ENCODE data around the gene MEG3. TPM values are rescaled to one million over a fixed set of nuclear protein-coding genes. Genes with fewer than 3 reads are reported as not detected.
A peak's percentile ranks its signal among the peaks of the same experiment; 100 is the strongest.

MEG3 gene
- total and polyA plus RNA-seq, 12 donors = 86.6 to 8,129 (median 728) TPM

DNA sequence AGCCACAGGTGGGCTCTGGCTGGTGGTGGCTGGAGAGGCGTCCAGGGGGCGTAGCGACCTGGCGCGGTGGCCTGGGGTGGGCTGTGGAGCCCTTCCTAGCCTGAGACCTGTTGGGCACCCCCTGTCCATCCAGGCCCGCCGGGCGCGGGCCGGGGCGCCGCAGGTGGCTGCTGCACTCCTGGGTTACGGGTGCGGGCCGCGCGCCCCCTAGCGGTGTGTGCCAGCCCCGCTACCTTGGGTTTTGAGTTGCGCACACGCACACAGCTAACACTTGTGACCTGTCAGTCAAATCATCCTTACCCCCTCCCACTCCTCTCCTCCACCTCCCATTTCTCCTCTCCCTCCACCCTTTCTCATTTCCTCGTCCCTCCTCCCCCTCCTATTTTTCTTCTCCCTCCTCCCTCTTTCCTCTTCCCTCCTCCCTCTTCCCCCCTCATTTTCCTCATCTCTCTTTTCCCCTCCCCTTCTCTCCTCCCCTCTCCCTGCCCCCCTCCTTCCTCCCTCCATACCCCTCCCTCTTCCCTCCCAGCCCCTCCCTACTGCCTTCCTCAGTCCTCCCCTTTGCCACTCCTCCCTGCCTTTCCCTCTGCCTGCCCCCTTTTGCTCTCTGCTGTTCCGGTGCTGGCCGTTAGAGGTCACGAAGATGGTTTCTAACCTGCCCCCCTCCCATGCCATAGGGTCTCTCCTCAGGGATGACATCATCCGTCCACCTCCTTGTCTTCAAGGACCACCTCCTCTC, 2.3 kb downstream of the MEG3 start:
- peaks cover 0 to 36% of the 10 kb centered on the region in 2 donors for H3K36me3 ChIP-seq (replicated peaks in 1 of 2)
- H3K27ac ChIP-seq = peak overlapping the region in 4 of 5 donors; percentile 59 to 90 (median 74)
- 56 to 75% (median 61%) methylated on average over 14 to 26 of the region's 26 CpGs for WGBS, 4 donors
- intact Hi-C loops (cut with DNase I) = loop anchor here in 1 of 2 donors (5.0 kb wide), 1 partner anchor 166 kb away; no protein-coding TSS in a partner anchor
- no peaks in the 10 kb centered on the region for H3K27me3 ChIP-seq
- DNase-seq = peak; percentile 76 to 90 (median 82)
- peak overlapping the region in 3 of 4 donors; percentile 39 to 59 (median 50) for H3K4me3 ChIP-seq
- TF ChIP-seq CTCF (IDR thresholded peaks at IDR 0.05) (peak; percentile 20 to 79 (median 62)), POLR2A (IDR thresholded peaks at IDR 0.05) (peak in 1 of 2 donors; percentile 39)
- H3K4me1 ChIP-seq (replicated peaks in 1 of 2) = peaks cover 0 to 16% of the 10 kb centered on the region in 2 donors
- H3K9me3 ChIP-seq (replicated peaks in 1 of 3) = no peaks in the 10 kb centered on the region

DNA sequence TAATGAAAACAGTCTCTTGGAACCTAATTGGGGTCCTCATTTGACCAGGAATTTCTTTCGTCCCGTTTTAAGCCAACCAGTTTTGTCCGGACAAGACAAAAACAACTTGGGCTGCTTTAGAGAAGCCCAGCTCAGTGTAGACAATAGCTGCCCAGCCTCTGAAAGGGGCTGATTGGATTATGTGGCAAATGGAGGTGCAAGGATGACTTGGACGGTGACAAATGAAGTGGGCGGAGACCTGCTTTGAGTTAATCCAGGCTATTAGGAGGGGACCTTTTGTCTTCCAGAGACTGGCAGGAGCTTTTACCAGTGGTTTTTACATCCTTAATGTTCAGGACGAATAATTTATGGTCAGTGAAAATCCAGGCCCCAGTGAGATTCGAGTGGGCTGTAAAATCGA, 4.8 kb downstream of the MEG3 start:
- intact Hi-C loops (cut with DNase I) = no loop called here
- no peak for DNase-seq
- Histone ChIP-seq H3K36me3 (replicated peaks in 1 of 2) (peaks cover 0 to 60% of the 10 kb centered on the region in 2 donors), H3K27me3 (no peaks in the 10 kb centered on the region), H3K27ac (peak overlapping the region in 1 of 5 donors; percentile 15), H3K4me1 (replicated peaks in 1 of 2) (peaks cover 0 to 16% of the 10 kb centered on the region in 2 donors), H3K9me3 (replicated peaks in 1 of 3) (no peaks in the 10 kb centered on the region), H3K4me3 (no peak overlapping the region)
- WGBS, 4 donors = 73 to 76% (median 75%) methylated on average over 8 of the region's 8 CpGs
- TF ChIP-seq POLR2A (IDR thresholded peaks at IDR 0.05) (no peak), CTCF (IDR thresholded peaks at IDR 0.05) (no peak)

GRCh38 chr14:100832311-100832960, 6.5 kb downstream of the MEG3 start:
- intact Hi-C loops (cut with DNase I) = no loop called here
- no peak for DNase-seq
- H3K27me3 ChIP-seq = no peaks in the 10 kb centered on the region
- H3K9me3 ChIP-seq (replicated peaks in 1 of 3) = no peaks in the 10 kb centered on the region
- peaks cover 0 to 16% of the 10 kb centered on the region in 2 donors for H3K4me1 ChIP-seq (replicated peaks in 1 of 2)
- TF ChIP-seq CTCF (IDR thresholded peaks at IDR 0.05) = no peak
- TF ChIP-seq POLR2A (IDR thresholded peaks at IDR 0.05) = no peak
- peak overlapping the region in 1 of 5 donors; percentile 7 for H3K27ac ChIP-seq
- peaks cover 0 to 75% of the 10 kb centered on the region in 2 donors for H3K36me3 ChIP-seq (replicated peaks in 1 of 2)
- WGBS, 4 donors = 77 to 87% (median 83%) methylated on average over 21 of the region's 21 CpGs
- H3K4me3 ChIP-seq = no peak overlapping the region

DNA sequence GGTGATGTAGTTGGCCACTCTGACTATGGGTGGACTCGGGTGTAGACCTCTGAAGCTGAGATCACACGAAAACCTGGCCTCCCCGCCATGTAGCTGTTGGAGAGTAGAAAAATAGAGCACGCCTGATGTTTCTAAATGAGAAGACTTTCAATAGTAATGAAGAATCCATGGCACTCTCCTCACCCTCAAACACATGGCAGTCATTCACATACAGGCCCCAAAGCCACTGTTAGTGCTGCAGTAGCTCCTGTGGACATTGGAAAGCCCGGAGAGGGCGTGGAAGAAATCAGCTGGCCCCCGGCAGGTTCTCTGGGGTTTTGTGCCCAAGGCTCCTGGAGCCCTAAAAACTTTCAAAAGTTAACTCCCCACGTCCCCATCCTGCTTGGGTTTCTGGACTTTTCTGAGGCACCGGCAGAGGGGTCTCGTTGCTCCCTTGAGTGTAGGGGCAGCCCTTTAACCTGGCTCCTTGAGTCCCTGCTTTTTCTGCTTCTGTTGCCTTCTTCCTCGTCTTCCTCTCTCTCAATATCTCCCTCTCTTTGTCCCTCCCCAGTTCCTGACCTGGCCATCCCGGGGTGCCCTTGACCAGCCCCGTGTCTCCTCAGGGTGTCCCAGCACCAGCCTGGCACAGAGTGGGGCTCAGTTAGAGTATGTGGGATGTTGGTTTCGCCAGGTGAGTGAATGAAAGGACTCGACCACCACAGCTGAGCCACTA, 8.3 kb downstream of the MEG3 start:
- TF ChIP-seq CTCF (IDR thresholded peaks at IDR 0.05) (no peak), POLR2A (IDR thresholded peaks at IDR 0.05) (no peak)
- Histone ChIP-seq H3K9me3 (replicated peaks in 1 of 3) (no peaks in the 10 kb centered on the region), H3K4me3 (no peak overlapping the region), H3K27ac (peak overlapping the region in 2 of 5 donors; percentile 29 to 84), H3K36me3 (replicated peaks in 1 of 2) (peaks cover 0 to 86% of the 10 kb centered on the region in 2 donors), H3K4me1 (replicated peaks in 1 of 2) (peaks cover 4 to 25% of the 10 kb centered on the region in 2 donors), H3K27me3 (no peaks in the 10 kb centered on the region)
- DNase-seq = no peak
- intact Hi-C loops (cut with DNase I) = no loop called here
- WGBS, 4 donors = 79 to 89% (median 84%) methylated on average over 13 to 15 of the region's 15 CpGs

Data from adrenal gland (tissue), 12 donors.